Activated naive CD4-positive, alpha-beta T cell (primary cell): ENCODE results near the gene RUSC2.
"Not testable (repeated sequence)": the region's sequence is repeated elsewhere in the genome, so short reads cannot be mapped to it uniquely, and the experiment has no call there.

Experiments
- DNase-seq, 4 experiments: peaks; one replicate each; lab custom pipeline; 2025; lab: John Stamatoyannopoulos, UW

RUSC2 gene, protein sequence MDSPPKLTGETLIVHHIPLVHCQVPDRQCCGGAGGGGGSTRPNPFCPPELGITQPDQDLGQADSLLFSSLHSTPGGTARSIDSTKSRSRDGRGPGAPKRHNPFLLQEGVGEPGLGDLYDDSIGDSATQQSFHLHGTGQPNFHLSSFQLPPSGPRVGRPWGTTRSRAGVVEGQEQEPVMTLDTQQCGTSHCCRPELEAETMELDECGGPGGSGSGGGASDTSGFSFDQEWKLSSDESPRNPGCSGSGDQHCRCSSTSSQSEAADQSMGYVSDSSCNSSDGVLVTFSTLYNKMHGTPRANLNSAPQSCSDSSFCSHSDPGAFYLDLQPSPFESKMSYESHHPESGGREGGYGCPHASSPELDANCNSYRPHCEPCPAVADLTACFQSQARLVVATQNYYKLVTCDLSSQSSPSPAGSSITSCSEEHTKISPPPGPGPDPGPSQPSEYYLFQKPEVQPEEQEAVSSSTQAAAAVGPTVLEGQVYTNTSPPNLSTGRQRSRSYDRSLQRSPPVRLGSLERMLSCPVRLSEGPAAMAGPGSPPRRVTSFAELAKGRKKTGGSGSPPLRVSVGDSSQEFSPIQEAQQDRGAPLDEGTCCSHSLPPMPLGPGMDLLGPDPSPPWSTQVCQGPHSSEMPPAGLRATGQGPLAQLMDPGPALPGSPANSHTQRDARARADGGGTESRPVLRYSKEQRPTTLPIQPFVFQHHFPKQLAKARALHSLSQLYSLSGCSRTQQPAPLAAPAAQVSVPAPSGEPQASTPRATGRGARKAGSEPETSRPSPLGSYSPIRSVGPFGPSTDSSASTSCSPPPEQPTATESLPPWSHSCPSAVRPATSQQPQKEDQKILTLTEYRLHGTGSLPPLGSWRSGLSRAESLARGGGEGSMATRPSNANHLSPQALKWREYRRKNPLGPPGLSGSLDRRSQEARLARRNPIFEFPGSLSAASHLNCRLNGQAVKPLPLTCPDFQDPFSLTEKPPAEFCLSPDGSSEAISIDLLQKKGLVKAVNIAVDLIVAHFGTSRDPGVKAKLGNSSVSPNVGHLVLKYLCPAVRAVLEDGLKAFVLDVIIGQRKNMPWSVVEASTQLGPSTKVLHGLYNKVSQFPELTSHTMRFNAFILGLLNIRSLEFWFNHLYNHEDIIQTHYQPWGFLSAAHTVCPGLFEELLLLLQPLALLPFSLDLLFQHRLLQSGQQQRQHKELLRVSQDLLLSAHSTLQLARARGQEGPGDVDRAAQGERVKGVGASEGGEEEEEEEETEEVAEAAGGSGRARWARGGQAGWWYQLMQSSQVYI (N-terminal part only)

DNA sequence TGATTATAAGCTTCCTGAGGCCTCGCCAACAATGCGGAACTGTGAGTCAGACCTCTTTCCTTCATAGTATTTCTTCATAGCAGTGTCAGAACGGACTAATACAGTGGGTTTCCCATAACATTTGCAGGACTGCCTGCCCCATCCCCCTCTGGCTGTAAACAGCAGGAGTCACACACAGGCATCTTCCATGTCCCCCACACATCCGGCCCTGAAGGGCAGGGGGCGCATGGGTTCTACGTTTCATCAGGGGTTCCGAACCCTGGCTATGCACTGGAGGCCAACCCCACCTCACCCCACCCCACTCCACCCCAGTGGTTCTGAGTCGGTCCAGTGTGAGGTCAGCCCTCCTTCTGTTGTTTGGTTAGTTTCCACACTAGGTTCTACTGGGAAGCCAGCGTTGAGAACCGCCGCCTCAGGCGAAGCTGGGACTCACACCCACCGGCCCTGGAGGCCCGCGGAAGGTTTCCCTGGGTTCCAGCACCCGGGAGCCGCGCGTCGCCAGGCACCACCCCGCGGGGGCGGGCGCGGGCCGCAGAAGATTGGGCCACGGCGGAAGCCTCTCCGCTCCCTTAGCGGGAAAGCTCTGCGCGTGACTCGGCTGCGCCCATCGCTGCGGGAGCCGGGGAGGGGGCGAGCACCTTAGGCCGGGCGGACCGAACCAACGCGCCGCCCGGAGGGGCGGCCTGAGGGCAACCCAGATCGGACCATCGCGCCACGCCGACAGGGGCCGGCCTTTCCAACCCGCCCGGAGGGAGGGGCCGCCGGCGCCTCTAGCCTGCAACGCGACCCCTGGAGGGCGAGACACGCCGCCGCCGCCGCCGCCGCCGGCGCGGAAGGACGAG is at the start of gene RUSC2:
Gene RUSC2, plus strand, starts transcription at position 799 of the 842 bp plus-strand sequence. CDS start 56,411 bp downstream, outside the sequence.
- peak in 2 of 4 experiments; percentile 8 to 46 for DNase-seq

DNA sequence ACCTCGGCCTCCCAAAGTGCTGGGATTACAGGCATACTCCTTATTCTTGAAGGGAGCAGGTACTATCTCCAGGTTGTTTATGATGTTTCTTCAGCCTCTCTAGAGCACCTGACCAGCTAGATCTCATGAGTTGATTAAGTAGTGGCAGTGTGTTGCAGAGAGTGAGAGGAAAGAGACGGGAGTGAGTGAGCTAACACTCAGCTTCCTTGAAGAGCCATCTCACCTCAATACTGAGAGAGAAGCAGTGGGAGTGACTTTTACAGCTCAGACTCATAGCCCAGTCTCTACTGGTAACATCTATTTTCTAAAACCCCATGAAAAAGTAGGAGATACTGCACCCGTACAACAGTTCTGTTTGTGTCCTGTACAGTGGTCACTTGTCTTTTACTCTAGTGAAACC is 43.9 kb upstream of the RUSC2 start:
- no peak for DNase-seq

- no peak for DNase-seq
Measured at GRCh38 chr9:35448496-35448895, 41.4 kb upstream of the RUSC2 start.

- DNase-seq = no peak
Measured at GRCh38 chr9:35452481-35452880, 37.4 kb upstream of the RUSC2 start.

- no peak for DNase-seq
Measured at GRCh38 chr9:35453786-35454185, 36.1 kb upstream of the RUSC2 start.

GRCh38 chr9:35464141-35465025 is 25.5 kb upstream of the RUSC2 start:
- no peak for DNase-seq

- DNase-seq = no peak
Measured at GRCh38 chr9:35470340-35470739, 19.6 kb upstream of the RUSC2 start.

- DNase-seq = no peak
Measured at GRCh38 chr9:35470894-35471293, 19.0 kb upstream of the RUSC2 start.

- DNase-seq = no peak
Measured at GRCh38 chr9:35476596-35476995, 13.3 kb upstream of the RUSC2 start.

DNA sequence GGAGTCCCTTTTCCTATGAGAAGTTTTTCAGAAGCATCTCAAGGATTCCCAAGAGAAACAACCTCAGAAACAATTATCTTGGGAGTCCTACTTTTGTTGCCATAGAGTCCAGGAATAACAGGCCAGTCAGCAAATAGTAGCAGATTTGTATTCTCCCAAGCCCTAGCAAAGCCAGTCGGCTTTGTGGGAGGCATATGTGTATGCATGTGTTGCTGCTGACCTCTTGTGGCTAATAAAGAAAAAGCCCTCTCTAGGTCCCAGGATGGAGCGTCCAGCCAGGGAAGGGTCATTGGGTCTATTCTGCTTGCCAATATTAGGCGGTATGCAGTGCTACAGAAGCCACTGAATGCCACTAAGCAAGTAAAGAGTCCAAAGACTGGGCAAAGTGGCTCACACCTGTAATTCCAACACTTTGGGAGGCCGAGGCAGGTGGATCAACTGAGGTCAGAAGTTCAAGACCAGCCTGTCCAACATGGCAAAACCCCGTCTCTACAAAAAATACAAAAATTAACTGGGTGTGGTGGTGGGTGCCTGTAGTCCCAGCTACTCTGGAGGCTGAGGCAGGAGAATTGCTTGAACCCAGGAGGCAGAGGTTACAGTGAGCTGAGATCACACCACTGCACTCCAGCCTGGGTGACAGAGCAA is 12.6 kb upstream of the RUSC2 start:
- not testable (repeated sequence) for DNase-seq

GRCh38 chr9:35478871-35479270 is 11.0 kb upstream of the RUSC2 start:
- DNase-seq = no peak

DNA sequence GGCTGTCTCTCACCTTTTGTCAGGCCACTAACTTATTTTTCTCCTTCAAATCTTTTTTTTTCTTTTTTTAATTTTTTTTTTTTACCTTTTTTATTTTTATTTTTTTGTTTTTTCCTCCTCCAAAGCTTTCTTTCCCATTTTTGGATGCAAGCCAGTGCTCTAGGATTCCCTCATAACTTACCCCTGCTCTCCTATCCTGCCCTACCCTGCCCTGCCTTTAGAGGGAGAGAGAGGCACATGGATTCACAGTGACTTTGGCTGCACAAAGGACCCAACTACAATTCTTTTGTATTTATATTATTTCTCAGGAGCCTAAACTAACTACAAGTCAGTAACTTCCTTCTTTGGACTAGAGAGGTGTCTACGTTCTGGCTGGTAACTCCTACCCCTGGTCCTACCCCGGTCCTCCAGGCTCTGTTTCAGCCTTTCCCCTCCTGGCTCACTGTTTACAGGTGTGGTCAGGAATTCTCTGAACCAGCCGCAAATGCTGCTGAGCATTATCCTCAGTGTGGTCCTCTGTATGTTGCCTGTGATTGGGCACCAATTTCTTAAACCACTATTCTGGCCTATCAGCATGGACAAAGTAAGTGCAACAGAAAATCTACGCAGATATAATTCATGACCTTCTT is 8.4 kb upstream of the RUSC2 start:
- no peak for DNase-seq

- no peak for DNase-seq
Measured at GRCh38 chr9:35482071-35482470, 7.8 kb upstream of the RUSC2 start.

GRCh38 chr9:35484406-35484805 is 5.5 kb upstream of the RUSC2 start:
- DNase-seq = no peak

GRCh38 chr9:35487081-35487480 is 2.8 kb upstream of the RUSC2 start:
- DNase-seq = no peak

- no peak for DNase-seq
Measured at GRCh38 chr9:35488021-35488420, 1.9 kb upstream of the RUSC2 start.

GRCh38 chr9:35488566-35489312 is 1.2 kb upstream of the RUSC2 start:
- no peak for DNase-seq

GRCh38 chr9:35490155-35490909 is 421 bp downstream of the RUSC2 start:
- DNase-seq = no peak
